NCI-H1436 (cell line): ENCODE data around the gene FPR3.

Source experiments
- DNase-seq: peaks from one replicate; lab custom pipeline; 2025; lab: John Stamatoyannopoulos, UW

FPR3 gene

DNA sequence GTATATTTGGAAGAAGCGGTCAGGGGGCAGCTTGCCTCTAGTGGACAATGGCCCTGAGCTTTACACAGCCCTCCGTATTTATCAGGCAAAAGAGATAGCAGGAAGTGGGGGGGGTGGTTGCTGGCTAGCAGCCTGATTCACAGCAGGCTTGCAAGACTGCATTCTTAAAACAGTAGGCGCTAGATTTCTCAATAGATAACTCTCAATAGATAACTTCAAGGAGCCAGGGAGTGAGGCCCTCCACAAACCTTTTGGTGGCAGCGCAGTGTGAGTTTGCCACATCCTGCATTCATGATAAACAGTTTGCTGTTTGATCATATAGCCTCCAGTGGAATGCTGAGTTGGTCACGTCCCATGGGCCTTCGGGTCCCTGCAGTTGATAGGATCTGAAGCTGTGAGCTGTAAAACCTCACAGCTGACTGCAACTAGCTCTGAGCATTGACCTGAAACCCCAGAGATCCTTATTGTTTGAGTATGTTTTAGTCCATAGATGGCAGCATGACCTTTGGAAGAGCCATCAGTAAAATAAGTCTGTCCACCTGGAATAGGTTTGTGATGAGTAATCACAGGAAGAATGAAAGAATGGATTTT, 12.2 kb downstream of the FPR3 start:
- no peak for DNase-seq

GRCh38 chr19:51807925-51808324, 13.0 kb downstream of the FPR3 start:
- DNase-seq: no peak

DNA sequence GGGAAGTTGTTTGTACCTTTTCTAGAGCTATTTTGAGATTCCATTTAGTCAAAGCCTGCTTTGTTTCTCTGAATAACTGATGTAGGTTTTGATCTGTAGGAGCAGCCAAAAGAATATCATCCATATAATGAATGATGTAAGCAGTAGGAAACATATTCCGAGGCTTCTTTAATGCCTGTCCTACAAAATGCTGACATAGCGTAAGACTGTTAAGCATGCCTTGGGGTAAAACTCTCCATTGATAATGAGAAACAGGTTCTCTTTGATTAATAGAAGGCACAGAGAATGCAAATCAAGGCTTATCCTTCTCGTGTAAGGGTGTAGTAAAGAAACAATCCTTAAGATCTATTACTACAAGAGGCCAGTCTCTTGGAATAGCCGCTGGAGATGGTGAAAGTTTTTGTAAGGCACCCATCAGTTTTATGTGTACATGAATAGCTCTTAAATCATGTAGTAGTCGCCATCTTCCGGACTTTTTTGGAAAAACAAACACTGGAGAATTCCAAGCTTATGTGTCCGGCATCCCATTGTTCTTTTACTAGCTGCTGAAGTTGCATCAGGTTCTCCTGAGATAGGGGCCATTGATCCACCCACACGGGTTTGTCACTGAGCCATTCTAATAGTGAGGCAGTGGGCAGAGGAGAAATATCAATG, 13.5 kb downstream of the FPR3 start:
- no peak for DNase-seq

DNA sequence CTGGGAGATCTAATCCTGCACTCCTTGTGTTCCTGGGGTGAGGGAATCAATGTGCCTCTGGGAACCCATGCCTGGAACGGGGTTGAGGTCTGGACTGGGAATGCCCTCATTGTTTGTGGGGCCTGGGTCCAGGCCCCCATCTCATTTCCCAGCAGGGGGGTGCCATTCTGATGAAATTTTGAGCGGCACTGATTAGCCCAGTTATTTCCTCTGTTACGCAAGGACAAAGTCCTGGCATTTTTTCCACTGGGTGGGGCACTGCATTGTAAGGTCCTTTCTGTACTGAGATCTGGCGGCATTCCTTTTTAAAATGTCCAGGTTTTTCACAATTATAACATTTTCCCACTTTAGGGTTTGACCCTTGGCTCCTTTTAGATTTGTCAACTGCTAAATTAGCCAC, 14.8 kb downstream of the FPR3 start:
- DNase-seq: no peak

DNA sequence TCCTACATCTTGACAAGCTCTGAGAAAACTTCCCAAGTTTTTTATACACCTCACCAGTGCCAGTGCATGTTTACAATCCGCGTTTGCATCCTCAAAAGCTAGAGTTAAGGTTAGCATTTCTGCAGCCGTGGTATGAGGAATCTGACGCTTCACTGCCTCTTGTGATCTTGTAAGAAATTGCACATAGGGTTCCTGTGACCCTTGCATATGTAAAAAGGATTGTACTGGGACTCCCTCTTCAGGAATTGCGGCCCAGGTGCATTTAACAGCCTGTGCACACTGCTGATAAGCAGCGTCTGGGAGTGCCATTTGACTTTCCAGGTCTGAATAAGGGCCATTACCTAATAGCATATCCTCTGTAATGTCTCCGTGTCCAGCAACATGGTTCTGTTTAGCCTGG, 15.3 kb downstream of the FPR3 start:
- no peak for DNase-seq

DNA sequence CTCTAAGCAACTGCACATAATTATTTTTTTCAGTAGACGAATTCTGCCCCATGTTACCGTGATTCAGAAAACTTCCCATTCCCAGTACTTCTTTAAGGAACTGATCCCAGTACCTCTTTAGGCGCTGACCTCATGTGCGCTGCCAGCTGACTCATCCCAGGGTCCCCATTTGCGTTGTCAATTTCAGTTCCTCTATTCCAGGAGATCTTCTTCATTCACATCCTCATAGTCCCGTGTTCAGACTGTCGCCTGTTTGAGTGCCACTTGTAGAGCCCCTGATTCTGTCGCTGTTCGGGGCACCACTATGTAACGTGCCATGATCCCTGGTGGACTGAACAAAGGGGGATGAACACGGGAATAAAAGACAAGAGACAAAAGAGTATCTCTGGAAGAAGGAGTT, 16.4 kb downstream of the FPR3 start:
- DNase-seq: no peak

GRCh38 chr19:51815043-51815442, 20.1 kb downstream of the FPR3 start:
- DNase-seq: no peak

DNA sequence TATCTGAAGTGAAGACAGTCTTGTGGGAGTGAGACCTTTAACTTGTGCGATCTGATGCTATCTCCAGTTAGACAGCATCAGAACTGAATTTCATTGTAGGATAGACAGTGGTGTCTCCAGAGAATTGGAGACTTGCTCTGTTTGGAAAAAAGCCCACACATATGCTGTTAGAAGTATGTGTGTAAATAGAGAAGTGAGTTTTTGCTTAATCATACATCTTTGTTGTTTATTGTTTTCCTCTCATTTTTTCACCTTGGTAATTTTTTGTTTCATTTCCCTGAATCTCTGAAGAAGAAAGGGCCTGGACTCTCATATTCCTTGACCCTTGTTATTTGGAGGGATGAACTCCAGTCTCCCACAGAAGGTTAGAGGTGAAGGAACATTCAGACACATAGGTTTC, 21.8 kb downstream of the FPR3 start:
- DNase-seq: no peak

DNA sequence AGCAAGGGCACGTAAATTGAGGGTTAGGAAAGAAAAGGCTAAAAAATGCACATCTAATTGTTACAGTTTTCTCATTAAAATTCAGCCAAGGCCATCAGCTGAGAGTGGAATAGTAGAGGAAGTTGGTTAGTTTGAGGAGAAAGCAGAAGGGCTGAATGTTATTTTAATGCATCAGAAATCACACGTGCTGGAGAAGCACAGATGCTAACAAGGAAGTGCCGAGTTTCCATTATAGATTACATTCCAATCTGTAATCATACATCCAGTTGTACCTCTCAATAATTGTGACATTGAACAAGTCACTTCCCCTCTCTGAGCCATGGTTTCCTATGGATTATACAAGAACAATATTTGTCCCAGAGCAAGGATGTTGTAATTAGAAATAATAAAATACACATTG, 25.1 kb downstream of the FPR3 start:
- DNase-seq: no peak

- no peak for DNase-seq
Measured at GRCh38 chr19:51820831-51821446, 26.0 kb downstream of the FPR3 start.

DNA sequence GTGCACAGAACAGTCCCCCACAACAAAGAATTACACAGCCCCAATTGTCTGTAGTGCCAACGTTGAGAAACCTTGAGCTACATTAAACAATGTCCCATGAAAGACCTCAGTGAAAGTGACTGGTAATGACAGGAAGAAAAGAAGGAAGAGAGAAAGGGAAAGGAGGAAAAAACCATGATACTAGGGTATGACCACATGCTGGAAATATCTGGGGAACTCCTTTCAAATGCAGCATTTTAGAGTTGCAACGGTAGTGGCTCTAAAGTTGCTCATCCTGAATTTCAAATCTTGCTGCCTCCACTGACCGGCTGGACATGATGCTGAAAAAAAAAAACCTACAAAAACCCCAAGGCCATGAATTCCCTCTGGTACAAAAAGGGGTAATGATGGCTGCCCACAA, 26.5 kb downstream of the FPR3 start:
- no peak for DNase-seq

GRCh38 chr19:51821921-51822320, 27.0 kb downstream of the FPR3 start:
- no peak for DNase-seq

GRCh38 chr19:51822325-51822724, 27.4 kb downstream of the FPR3 start:
- no peak for DNase-seq

DNA sequence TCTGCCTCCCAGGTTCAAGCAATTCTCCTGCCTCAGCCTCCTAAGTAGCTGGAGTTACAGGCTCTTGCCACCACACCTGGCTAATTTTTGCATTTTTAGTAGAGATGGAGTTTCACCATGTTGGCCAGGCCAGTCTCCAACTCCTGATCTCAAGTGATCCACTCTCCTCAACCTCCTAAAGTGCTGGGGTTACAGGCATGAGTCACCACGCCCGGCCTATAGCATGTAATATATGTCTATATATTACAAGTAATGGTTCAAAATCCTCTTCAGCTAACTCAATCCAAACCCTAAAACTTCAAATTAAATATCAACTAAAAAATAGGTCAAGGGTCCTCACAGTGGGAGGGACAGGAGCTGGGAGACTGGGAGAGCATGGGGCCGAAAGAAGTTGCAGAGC, 28.0 kb downstream of the FPR3 start:
- DNase-seq: no peak

DNA sequence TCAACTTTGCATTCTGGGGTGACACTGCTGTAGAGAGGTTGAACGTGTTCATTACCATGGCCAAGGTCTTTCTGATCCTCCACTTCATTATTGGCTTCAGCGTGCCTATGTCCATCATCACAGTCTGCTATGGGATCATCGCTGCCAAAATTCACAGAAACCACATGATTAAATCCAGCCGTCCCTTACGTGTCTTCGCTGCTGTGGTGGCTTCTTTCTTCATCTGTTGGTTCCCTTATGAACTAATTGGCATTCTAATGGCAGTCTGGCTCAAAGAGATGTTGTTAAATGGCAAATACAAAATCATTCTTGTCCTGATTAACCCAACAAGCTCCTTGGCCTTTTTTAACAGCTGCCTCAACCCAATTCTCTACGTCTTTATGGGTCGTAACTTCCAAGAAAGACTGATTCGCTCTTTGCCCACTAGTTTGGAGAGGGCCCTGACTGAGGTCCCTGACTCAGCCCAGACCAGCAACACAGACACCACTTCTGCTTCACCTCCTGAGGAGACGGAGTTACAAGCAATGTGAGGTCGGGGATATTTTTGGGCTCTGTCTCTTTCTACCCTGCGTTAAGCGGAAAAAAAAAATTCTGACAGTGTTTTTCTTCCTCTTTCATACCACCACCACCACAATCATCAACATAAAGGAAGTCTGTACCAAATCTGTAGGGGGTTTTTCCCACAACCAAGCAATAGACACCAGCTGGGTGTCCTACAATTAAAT, 29.5 kb downstream of the FPR3 start:
- no peak for DNase-seq

- no peak for DNase-seq
Measured at GRCh38 chr19:51830274-51830673, 35.3 kb downstream of the FPR3 start.

- DNase-seq: no peak
Measured at GRCh38 chr19:51837145-51837544, 42.2 kb downstream of the FPR3 start.

DNA sequence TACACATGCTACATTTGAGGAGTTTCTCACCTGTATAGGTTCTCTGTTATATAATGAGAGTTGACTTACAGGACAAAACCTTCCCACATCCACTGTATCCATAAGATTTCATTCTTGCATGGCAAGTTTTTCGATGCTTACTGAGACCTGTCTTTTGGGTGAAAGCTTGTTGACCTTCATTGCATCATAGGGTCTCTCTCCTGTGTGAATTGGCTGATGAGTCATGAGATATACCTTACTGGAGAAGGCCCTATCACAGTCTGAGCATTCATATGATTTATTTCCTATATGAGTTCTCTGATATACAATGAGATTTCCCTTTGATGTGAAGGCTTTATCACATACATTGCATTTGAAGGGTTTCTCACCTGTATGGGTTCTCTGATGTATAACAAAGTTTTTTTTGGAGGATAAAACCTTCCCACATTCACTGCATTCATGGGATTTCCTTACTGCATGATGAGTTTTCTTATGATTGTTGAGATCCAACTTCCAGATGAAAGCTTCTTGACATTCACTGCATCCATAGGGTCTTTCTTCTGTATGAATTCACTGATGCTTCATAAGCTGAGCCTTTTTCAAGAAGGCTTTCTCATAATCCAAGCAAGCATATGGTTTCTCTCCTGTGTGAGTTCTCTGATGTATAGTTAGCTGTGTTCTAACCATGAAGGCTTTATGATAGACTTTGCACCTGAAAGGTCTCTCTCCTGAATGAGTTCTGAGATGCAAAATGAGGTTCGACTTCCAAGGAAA, 67.1 kb downstream of the FPR3 start:
- no peak for DNase-seq

DNA sequence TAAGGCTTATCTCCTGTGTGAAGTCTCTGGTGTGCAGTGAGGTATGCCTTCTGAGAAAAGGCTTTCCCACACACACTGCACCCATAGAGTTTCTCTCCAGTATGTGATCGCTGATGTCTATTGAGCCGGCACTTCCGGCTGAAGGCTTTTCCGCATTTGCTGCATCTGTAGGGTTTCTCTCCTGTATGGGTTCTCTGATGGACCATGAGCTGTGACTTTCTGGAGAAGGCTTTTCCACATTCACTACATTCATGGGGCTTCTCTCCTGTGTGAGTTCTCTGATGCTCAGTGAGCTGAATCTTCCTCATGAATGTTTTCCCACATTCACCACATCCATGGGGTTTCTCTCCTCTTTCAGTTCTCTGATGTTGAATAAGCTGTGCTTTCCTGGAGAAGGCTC, 78.1 kb downstream of the FPR3 start:
- DNase-seq: no peak
